DOHH2 (cell line): ENCODE data around the gene GOLT1B.

Experiments used
- H3F3A ChIP-seq: fragments of 200-600 bp; sonication (generic), shearing (Covaris generic); 2 replicates; pipeline ENCODE4 v1.6.0; 2016; ENCODE audit warnings: antibody characterized with exemption, mild to moderate bottlenecking; ENCODE audit not compliant: control insufficient read depth, insufficient read depth
- H3K27ac ChIP-seq: fragments of 200-600 bp; sonication (generic); 2 replicates; pipeline ENCODE4 v1.5.1; 2014; ENCODE audit warnings: low read depth, mild to moderate bottlenecking, low read length, moderate library complexity
- H3K27me3 ChIP-seq: fragments of 200-600 bp; sonication (generic); 2 replicates; pipeline ENCODE4 v1.6.1; 2014; ENCODE audit warnings: mild to moderate bottlenecking, low read length, mixed read lengths; ENCODE audit not compliant: control insufficient read depth
- H3K36me3 ChIP-seq: fragments of 200-600 bp; sonication (generic); 2 replicates; pipeline ENCODE4 v1.6.1; 2014; ENCODE audit warnings: mild to moderate bottlenecking, low read length, moderate library complexity, mixed read lengths; ENCODE audit not compliant: control insufficient read depth
- H3K4me1 ChIP-seq: fragments of 200-600 bp; sonication (generic); 2 replicates; pipeline ENCODE4 v1.6.1; 2014; ENCODE audit warnings: mild to moderate bottlenecking, low read length, mixed read lengths; ENCODE audit not compliant: control insufficient read depth
- H3K4me2 ChIP-seq: fragments of 200-600 bp; sonication (generic); 2 replicates; pipeline ENCODE4 v1.6.0; 2014; ENCODE audit warnings: mild to moderate bottlenecking, low read length, moderate library complexity
- H3K4me3 ChIP-seq: fragments of 200-600 bp; sonication (generic); 2 replicates; pipeline ENCODE4 v1.5.1; 2014; ENCODE audit warnings: mild to moderate bottlenecking, low read length, mixed read lengths
- H3K79me2 ChIP-seq: fragments of 200-600 bp; sonication (generic); 2 replicates; pipeline ENCODE4 v1.6.1; 2014; ENCODE audit warnings: mild to moderate bottlenecking, low read length, mixed read lengths; ENCODE audit not compliant: control insufficient read depth
- H3K9me2 ChIP-seq: fragments of 200-600 bp; sonication (generic); replicated peaks from 2 replicates; pipeline ENCODE4 v1.6.1; 2014; ENCODE audit warnings: mild to moderate bottlenecking, low read length, mixed read lengths; ENCODE audit not compliant: control insufficient read depth
- H3K9me3 ChIP-seq: fragments of 200-600 bp; sonication (generic); 2 replicates; pipeline ENCODE4 v1.6.1; 2014; ENCODE audit warnings: antibody characterized with exemption, low read length, mixed read lengths; ENCODE audit not compliant: control insufficient read depth, insufficient read depth
- H4K20me1 ChIP-seq: fragments of 200-600 bp; sonication (generic); 2 replicates; pipeline ENCODE4 v1.6.0; 2014; ENCODE audit warnings: low read depth, mild to moderate bottlenecking, antibody characterized with exemption, low read length, moderate library complexity; ENCODE audit not compliant: control insufficient read depth, insufficient read depth
- EZH2phosphoT487 ChIP-seq: fragments of 200-600 bp; sonication (generic); IDR thresholded peaks from 2 replicates; pipeline ENCODE4 v1.6.1; 2017; ENCODE audit warnings: borderline replicate concordance, mild to moderate bottlenecking, antibody characterized with exemption, low read length, moderate library complexity, mixed read lengths
- TF ChIP-seq, protein P1 (sequence below): fragments of 200-600 bp; sonication (generic); IDR thresholded peaks from one replicate; pipeline ENCODE4 v1.5.1; 2014; ENCODE audit warnings: antibody characterized with exemption, mild to moderate bottlenecking, low read depth, low read length; ENCODE audit not compliant: poor library complexity, severe bottlenecking

The GOLT1B gene

DNA sequence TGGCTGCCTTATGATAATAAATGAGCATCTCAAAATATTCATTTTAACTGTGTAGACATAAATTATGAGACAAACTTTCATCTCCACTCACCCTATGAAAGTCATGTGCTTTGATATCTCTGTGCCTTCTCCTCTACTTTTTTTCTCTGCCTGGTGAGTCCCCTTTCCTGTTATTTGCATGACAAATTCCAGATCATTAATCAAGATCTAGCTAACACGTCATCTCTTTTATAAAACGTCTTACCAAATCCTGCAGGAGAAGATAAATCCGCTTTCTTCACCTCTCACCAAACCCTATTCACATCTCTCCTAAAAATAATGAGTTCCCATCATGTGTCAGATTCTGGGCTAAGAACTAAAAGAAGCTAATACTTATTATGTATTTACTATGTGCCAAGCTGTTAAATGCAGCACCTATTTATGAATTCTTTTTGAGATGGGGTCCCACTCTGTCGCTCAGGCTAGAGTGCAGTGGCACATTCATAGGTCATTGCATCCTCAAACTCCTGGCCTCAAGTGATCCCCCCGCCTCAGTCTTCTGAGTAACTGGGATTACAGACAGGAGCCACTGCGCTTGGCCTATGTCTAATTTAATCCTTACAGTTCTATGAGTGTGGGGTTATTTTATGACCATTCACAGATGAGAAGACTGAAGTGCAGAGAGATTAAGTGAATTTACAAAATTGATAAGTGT, 51.2 kb downstream of the GOLT1B start:
- no peak overlapping the region for H3K27ac ChIP-seq
- H3K36me3 ChIP-seq, result no peaks in the 10 kb centered on the region
- no peaks in the 10 kb centered on the region for H3K4me1 ChIP-seq
- no peaks in the 10 kb centered on the region for H3K9me2 ChIP-seq
- H3K4me2 ChIP-seq, result no peak overlapping the region
- peaks cover 2% of the 10 kb centered on the region; the same call in 1 of the 2 replicates for H3K27me3 ChIP-seq
- no peak for TF ChIP-seq EZH2phosphoT487
- TF ChIP-seq, protein P1, sequence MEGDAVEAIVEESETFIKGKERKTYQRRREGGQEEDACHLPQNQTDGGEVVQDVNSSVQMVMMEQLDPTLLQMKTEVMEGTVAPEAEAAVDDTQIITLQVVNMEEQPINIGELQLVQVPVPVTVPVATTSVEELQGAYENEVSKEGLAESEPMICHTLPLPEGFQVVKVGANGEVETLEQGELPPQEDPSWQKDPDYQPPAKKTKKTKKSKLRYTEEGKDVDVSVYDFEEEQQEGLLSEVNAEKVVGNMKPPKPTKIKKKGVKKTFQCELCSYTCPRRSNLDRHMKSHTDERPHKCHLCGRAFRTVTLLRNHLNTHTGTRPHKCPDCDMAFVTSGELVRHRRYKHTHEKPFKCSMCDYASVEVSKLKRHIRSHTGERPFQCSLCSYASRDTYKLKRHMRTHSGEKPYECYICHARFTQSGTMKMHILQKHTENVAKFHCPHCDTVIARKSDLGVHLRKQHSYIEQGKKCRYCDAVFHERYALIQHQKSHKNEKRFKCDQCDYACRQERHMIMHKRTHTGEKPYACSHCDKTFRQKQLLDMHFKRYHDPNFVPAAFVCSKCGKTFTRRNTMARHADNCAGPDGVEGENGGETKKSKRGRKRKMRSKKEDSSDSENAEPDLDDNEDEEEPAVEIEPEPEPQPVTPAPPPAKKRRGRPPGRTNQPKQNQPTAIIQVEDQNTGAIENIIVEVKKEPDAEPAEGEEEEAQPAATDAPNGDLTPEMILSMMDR, result no peak
- H3F3A ChIP-seq, result no peaks in the 10 kb centered on the region
- no peak overlapping the region for H3K4me3 ChIP-seq
- no peaks in the 10 kb centered on the region for H3K79me2 ChIP-seq
- H4K20me1 ChIP-seq, result no peaks in the 10 kb centered on the region
- no peaks in the 10 kb centered on the region for H3K9me3 ChIP-seq

DNA sequence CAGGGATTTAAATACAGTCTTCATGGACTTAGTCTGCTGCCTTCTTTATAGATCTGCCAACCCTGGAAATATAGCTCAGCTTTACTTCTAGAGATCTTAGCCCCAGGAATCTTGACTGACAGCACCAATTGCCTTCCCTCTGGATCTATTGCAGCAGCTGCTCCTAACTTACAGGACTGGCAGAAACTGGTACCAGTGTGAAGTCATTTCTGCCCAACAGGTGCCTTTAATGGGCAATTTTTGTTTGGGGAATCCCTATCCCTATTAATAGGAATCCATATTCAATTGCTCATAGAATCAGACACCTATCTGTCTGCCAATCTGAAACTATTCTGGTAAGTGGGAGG, 51.7 kb downstream of the GOLT1B start:
- TF ChIP-seq, protein P1, result no peak
- TF ChIP-seq EZH2phosphoT487, result no peak
- Histone ChIP-seq H3F3A (no peaks in the 10 kb centered on the region), H3K27me3 (peaks cover 2% of the 10 kb centered on the region; the same call in 1 of the 2 replicates), H3K79me2 (no peaks in the 10 kb centered on the region), H3K36me3 (no peaks in the 10 kb centered on the region), H4K20me1 (no peaks in the 10 kb centered on the region), H3K4me2 (no peak overlapping the region), H3K4me3 (no peak overlapping the region), H3K4me1 (no peaks in the 10 kb centered on the region), H3K9me2 (no peaks in the 10 kb centered on the region), H3K9me3 (no peaks in the 10 kb centered on the region), H3K27ac (no peak overlapping the region)

DNA sequence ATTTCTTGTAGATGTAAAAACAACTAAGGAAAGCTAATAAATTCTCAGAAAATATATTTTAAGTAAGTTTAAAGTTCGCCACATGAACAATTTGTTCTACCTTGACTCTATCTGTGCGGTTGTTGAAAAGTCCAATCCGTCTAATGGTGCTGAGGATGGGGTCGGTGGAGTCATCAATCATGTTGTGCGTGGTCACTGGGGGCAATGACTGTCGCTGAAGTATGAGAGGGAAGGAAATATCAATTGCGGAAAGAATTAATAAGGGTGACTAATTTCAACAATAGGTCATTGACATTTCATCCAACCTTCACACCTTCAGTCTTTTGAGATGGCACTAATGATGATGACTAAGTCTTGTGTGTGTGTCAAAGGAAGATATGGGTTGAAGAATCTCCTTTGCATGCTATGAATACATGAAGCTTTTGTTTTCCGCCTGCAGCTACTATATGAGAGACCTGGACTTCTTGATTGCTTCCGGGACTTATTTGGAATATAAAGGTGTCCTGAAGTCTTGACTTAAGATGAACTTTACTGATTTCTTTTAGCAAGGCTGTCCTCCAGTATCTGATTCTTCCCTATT, 56.6 kb downstream of the GOLT1B start:
- Histone ChIP-seq H3F3A (no peaks in the 10 kb centered on the region), H3K4me2 (no peak overlapping the region), H3K9me2 (no peaks in the 10 kb centered on the region), H3K4me1 (no peaks in the 10 kb centered on the region), H3K36me3 (no peaks in the 10 kb centered on the region), H3K79me2 (no peaks in the 10 kb centered on the region), H3K27me3 (no peaks in the 10 kb centered on the region), H3K4me3 (no peak overlapping the region), H3K27ac (no peak overlapping the region), H3K9me3 (no peaks in the 10 kb centered on the region), H4K20me1 (no peaks in the 10 kb centered on the region)
- TF ChIP-seq, protein P1, result no peak
- no peak for TF ChIP-seq EZH2phosphoT487
